ENCODE results near the gene CEBPA. TPM values are rescaled to one million over a fixed set of nuclear protein-coding genes. Genes with fewer than 3 reads are reported as not detected.

Gene CEBPA
- total and polyA plus RNA-seq, 4 donors, result 32.9 to 112 (median 82.7) TPM

DNA sequence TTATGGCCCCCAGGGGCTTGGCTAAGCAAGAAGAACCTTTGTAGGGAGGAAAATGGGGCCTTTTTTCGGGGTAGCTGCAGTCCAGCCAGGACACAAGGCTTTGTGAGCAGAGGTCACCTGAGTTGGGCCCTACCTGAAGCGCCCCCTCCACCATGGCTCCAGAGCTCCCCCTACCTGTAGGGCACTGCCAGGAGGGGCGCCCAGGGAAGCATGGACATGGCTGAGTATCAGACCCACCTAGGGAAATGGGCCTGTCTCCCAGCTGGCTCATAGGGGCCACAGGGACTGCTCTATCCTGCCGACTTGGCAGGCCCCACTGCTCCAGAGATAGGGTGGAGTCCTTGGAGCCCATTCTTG is 9.0 kb upstream of the CEBPA start:
- H3K27ac ChIP-seq (ENCODE audit: low read depth in 1 of 2, low read length in 2 of 2), result peak overlapping the region; percentile 14 to 18
- TF ChIP-seq RAD21 (IDR thresholded peaks at IDR 0.05) (peak; percentile 73 to 81), HNF4G (IDR thresholded peaks at IDR 0.05) (no peak), EGR1 (IDR thresholded peaks at IDR 0.05; ENCODE audit: low read depth in 2 of 2) (no peak), RXRA (IDR thresholded peaks at IDR 0.05) (peak; percentile 71 to 90), HNF4A (conservative IDR thresholded peaks at IDR 0.05) (peak in 1 of 2 donors; percentile 3), TAF1 (conservative IDR thresholded peaks at IDR 0.05) (no peak), NR2F2 (IDR thresholded peaks at IDR 0.05) (no peak), FOXA1 (IDR thresholded peaks at IDR 0.05) (no peak), ZBTB33 (IDR thresholded peaks at IDR 0.05) (no peak), MAX (IDR thresholded peaks at IDR 0.05) (no peak)
- TF ChIP-seq, protein P1, sequence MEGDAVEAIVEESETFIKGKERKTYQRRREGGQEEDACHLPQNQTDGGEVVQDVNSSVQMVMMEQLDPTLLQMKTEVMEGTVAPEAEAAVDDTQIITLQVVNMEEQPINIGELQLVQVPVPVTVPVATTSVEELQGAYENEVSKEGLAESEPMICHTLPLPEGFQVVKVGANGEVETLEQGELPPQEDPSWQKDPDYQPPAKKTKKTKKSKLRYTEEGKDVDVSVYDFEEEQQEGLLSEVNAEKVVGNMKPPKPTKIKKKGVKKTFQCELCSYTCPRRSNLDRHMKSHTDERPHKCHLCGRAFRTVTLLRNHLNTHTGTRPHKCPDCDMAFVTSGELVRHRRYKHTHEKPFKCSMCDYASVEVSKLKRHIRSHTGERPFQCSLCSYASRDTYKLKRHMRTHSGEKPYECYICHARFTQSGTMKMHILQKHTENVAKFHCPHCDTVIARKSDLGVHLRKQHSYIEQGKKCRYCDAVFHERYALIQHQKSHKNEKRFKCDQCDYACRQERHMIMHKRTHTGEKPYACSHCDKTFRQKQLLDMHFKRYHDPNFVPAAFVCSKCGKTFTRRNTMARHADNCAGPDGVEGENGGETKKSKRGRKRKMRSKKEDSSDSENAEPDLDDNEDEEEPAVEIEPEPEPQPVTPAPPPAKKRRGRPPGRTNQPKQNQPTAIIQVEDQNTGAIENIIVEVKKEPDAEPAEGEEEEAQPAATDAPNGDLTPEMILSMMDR (IDR thresholded peaks at IDR 0.05; ENCODE audit: low read depth, low read length, missing input control), result peak; percentile 63
- H3K27me3 ChIP-seq (ENCODE audit: control insufficient read depth in 4 of 4, insufficient read depth in 4 of 4, low read length in 3 of 4), result no peaks in the 10 kb centered on the region
- peaks cover 5 to 22% (median 13%) of the 10 kb centered on the region in 4 donors for H3K4me1 ChIP-seq (ENCODE audit: control insufficient read depth in 4 of 4, insufficient read depth in 4 of 4, low read length in 3 of 4)
- no peak overlapping the region for H3K9ac ChIP-seq (ENCODE audit: low read depth in 1 of 2, low read length in 2 of 2)
- H3K9me3 ChIP-seq (ENCODE audit: control insufficient read depth in 4 of 4, low read length in 3 of 4), result no peaks in the 10 kb centered on the region
- no peak overlapping the region for H3K4me3 ChIP-seq (ENCODE audit: low read depth in 1 of 3, low read length in 3 of 3)
- DNase-seq (ENCODE audit: low spot score), result no peak
- H3K36me3 ChIP-seq (ENCODE audit: control insufficient read depth in 4 of 4, insufficient read depth in 3 of 4, low read depth in 1 of 4, low read length in 3 of 4), result no peaks in the 10 kb centered on the region
- WGBS, result 82% methylated on average over 4 of the region's 4 CpGs

GRCh38 chr19:33310606-33311325 is 8.4 kb upstream of the CEBPA start:
- no peak for DNase-seq (ENCODE audit: low spot score)
- H3K27ac ChIP-seq (ENCODE audit: low read depth in 1 of 2, low read length in 2 of 2), result peak overlapping the region; percentile 14 to 18

More at GRCh38 chr19:33310606-33311325, 8.4 kb upstream of the CEBPA start:
- Histone ChIP-seq H3K27me3 (ENCODE audit: control insufficient read depth in 4 of 4, insufficient read depth in 4 of 4, low read length in 3 of 4) (no peaks in the 10 kb centered on the region), H3K36me3 (ENCODE audit: control insufficient read depth in 4 of 4, insufficient read depth in 3 of 4, low read depth in 1 of 4, low read length in 3 of 4) (no peaks in the 10 kb centered on the region), H3K4me1 (ENCODE audit: control insufficient read depth in 4 of 4, insufficient read depth in 4 of 4, low read length in 3 of 4) (peaks cover 6 to 28% (median 16%) of the 10 kb centered on the region in 4 donors), H3K9ac (ENCODE audit: low read depth in 1 of 2, low read length in 2 of 2) (no peak overlapping the region), H3K9me3 (ENCODE audit: control insufficient read depth in 4 of 4, low read length in 3 of 4) (no peaks in the 10 kb centered on the region), H3K4me3 (ENCODE audit: low read depth in 1 of 3, low read length in 3 of 3) (no peak overlapping the region)
- TF ChIP-seq EGR1 (IDR thresholded peaks at IDR 0.05; ENCODE audit: low read depth in 2 of 2) (no peak), NR2F2 (IDR thresholded peaks at IDR 0.05) (no peak), MAX (IDR thresholded peaks at IDR 0.05) (no peak), GABPA (IDR thresholded peaks at IDR 0.05 in 1 of 2, conservative IDR thresholded peaks at IDR 0.05 in 1 of 2) (no peak), FOXA2 (IDR thresholded peaks at IDR 0.05) (no peak), ZBTB33 (IDR thresholded peaks at IDR 0.05) (no peak), HNF4A (conservative IDR thresholded peaks at IDR 0.05) (no peak)
- TF ChIP-seq, protein P1 (IDR thresholded peaks at IDR 0.05; ENCODE audit: low read depth, low read length, missing input control), result peak; percentile 0
- WGBS, result 64% methylated on average over 18 of the region's 18 CpGs

All from liver (tissue), 9 donors.